Measurements from ENCODE around the gene SLC9A8. TPM values are rescaled to one million over a fixed set of nuclear protein-coding genes. Genes with fewer than 3 reads are reported as not detected.
A peak's percentile ranks its signal among the peaks of the same experiment; 100 is the strongest.

The SLC9A8 gene, protein sequence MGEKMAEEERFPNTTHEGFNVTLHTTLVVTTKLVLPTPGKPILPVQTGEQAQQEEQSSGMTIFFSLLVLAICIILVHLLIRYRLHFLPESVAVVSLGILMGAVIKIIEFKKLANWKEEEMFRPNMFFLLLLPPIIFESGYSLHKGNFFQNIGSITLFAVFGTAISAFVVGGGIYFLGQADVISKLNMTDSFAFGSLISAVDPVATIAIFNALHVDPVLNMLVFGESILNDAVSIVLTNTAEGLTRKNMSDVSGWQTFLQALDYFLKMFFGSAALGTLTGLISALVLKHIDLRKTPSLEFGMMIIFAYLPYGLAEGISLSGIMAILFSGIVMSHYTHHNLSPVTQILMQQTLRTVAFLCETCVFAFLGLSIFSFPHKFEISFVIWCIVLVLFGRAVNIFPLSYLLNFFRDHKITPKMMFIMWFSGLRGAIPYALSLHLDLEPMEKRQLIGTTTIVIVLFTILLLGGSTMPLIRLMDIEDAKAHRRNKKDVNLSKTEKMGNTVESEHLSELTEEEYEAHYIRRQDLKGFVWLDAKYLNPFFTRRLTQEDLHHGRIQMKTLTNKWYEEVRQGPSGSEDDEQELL
- total RNA-seq (2021) (12.7 and 21.4 TPM in 2 replicates), Bru-seq, nascent RNA (percentile 83 among the genes with signal in this experiment), BruChase-seq, experiment 1, labeled RNA remaining after a 2-hour chase (percentile 78 among the genes with signal in this experiment), BruChase-seq, experiment 2, labeled RNA remaining after a 6-hour chase (percentile 72 among the genes with signal in this experiment)
- long read RNA-seq, full-length matches to known transcripts, result 1 of 16 reads
- long read RNA-seq, partial matches to known transcripts, result 4 of 16 reads
- long read RNA-seq, other reads (novel, unspliced or antisense), result 11 of 16 reads

DNA sequence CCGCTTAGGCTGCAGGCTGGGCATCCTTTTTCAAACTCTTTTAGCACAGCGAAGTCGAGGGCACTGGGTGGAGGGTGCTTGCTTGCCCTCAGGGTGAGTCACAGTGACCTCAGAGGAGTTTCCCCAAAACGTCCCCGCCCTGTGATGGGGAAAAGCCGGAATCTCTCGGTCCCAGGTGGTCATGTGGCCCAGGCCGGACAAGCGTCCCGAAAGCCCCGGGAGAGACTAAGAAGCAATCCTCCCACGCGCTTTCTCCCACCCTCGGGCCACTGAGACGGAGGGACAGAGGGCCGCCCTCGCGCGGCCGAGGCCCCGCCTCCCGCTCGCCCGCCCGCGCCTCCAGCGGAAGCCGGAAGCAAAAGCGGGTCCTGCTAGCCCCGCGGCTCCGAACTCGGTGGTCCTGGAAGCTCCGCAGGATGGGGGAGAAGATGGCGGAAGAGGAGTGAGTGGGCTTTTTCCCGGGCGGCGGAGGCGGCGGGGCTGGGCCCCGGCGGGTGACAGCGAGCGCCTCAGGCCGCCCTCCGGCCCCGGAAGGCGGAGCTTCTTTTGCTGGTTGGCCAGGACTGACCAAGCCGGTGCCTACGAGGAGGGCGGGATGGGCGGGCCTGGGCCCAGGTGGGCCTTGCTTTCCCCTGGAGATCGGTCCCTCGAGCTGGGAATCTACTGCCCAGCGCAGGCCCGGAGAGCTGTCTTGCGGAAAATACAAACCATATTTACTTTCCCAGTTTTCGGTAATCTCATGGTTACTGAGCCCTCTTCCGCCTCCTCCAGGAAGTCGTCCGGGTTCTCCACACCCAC lies at the start of gene SLC9A8:
SLC9A8 (plus strand) TSS at position 322 of the 798 bp plus-strand sequence; CDS start at position 417, 95 bp downstream.
- ChIA-PET POLR2A (ENCODE audit: unreplicated experiment) (interaction anchor here (0.6 to 0.7 kb wide), 4 partner anchors 37 to 663 kb away, joined by 3 to 15 read pairs (median 4); no protein-coding TSS in a partner anchor), CTCF (interaction anchor here (0.5 to 1.5 kb wide), 6 partner anchors 9 to 466 kb away, joined by 3 to 7 read pairs (median 4); no protein-coding TSS in a partner anchor)
- H3K9me2 ChIP-seq (ENCODE audit: insufficient read depth), result no peaks in the 10 kb centered on the region
- BruUV-seq (replicated peaks), result no TSS peak
- peaks cover 70% of the 10 kb centered on the region for H3K4me1 ChIP-seq (replicated peaks; ENCODE audit: insufficient read depth)
- H3K79me2 ChIP-seq (ENCODE audit: low read depth), result peaks cover 41% of the 10 kb centered on the region
- peak; percentile 94 to 97 for DNase-seq
- no peak within 1 kb of the TSS for H2AFZ ChIP-seq
- intact Hi-C loops (cut with micrococcal nuclease; ENCODE audit: unreplicated experiment), result loop anchor here (1.0 to 2.0 kb wide), 5 partner anchors 37 to 200 kb away; no protein-coding TSS in a partner anchor
- no peaks in the 10 kb centered on the region for H3K9me3 ChIP-seq (ENCODE audit: insufficient read depth, low read depth)
- peak within 1 kb of the TSS; percentile 97 for H3K4me2 ChIP-seq
- peak within 1 kb of the TSS; percentile 87 for H3K4me3 ChIP-seq
- H4K20me1 ChIP-seq (ENCODE audit: insufficient read depth), result no peaks in the 10 kb centered on the region
- H3K36me3 ChIP-seq (ENCODE audit: low read depth), result peaks cover 18% of the 10 kb centered on the region
- no peaks in the 10 kb centered on the region for H3K27me3 ChIP-seq (ENCODE audit: insufficient read depth, low read depth)
- H3K27ac ChIP-seq, result peak within 1 kb of the TSS; percentile 98
- TF ChIP-seq, protein P1, sequence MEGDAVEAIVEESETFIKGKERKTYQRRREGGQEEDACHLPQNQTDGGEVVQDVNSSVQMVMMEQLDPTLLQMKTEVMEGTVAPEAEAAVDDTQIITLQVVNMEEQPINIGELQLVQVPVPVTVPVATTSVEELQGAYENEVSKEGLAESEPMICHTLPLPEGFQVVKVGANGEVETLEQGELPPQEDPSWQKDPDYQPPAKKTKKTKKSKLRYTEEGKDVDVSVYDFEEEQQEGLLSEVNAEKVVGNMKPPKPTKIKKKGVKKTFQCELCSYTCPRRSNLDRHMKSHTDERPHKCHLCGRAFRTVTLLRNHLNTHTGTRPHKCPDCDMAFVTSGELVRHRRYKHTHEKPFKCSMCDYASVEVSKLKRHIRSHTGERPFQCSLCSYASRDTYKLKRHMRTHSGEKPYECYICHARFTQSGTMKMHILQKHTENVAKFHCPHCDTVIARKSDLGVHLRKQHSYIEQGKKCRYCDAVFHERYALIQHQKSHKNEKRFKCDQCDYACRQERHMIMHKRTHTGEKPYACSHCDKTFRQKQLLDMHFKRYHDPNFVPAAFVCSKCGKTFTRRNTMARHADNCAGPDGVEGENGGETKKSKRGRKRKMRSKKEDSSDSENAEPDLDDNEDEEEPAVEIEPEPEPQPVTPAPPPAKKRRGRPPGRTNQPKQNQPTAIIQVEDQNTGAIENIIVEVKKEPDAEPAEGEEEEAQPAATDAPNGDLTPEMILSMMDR (conservative IDR thresholded peaks at IDR 0.05), result no peak
- TF ChIP-seq EZH2 (IDR thresholded peaks at IDR 0.05; ENCODE audit: low read depth), result no peak
- peaks cover 54% of the 10 kb centered on the region for H3F3A ChIP-seq (ENCODE audit: insufficient read depth, low read depth)

DNA sequence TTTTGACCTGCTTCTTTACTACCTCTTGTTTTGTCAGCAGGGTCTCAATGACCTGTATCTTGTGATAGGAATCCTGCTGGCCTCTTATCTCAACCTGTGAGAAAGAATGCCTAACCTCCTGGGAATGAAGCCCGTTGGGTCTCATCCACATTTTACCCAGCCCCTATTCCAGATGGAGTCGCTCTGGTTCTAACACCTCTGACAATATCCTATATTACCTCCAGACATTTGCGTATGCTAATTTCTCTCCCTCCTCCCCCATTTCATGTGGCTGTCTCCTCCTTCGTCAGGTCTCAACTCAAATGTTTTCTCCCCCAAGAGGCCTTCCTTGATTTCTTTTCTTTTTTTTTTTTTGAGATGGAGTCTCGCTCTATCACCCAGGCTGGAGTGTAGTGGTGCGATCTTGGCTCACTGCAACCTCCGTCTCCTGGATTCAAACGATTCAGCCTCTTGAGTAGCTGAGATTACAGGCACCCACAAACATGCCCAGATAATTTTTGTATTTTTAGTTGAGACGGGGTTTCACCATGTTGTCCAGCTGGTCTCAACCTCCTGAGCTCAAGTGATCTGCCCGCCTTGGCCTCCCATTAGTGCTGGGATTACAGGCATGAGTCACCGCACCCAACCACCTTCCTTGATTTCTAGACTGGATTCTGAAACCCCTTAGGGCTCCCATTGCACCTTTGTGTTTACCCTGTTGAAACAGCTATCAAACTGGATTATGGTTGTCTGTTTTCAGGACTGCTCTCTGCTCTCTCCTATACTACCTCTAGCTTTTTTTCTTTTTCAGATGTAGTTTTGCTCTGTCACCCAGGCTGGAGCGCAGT lies 49.5 kb upstream of the SLC9A8 start:
- CTCF ChIA-PET, result interaction anchor here (0.7 kb wide), 1 partner anchor 75 kb away, joined by 3 read pairs; no protein-coding TSS in a partner anchor
- TF ChIP-seq, protein P1 (conservative IDR thresholded peaks at IDR 0.05), result no peak
- TF ChIP-seq EZH2 (IDR thresholded peaks at IDR 0.05; ENCODE audit: low read depth), result no peak

More for the DNA sequence above, 49.5 kb upstream of the SLC9A8 start:
- peak overlapping the region; percentile 39 for H3K4me2 ChIP-seq
- peaks cover 52% of the 10 kb centered on the region for H3F3A ChIP-seq (ENCODE audit: insufficient read depth, low read depth)
- peak overlapping the region; percentile 32; the same call in 1 of the 2 replicates for H2AFZ ChIP-seq
- H3K27ac ChIP-seq, result peak overlapping the region; percentile 96
- H3K9me2 ChIP-seq (ENCODE audit: insufficient read depth), result no peaks in the 10 kb centered on the region
- H3K36me3 ChIP-seq (ENCODE audit: low read depth), result no peaks in the 10 kb centered on the region
- intact Hi-C loops (cut with micrococcal nuclease; ENCODE audit: unreplicated experiment), result loop anchor here (10.0 kb wide), 1 partner anchor 322 kb away; no protein-coding TSS in a partner anchor
- H3K4me3 ChIP-seq, result no peak overlapping the region
- no peaks in the 10 kb centered on the region for H4K20me1 ChIP-seq (ENCODE audit: insufficient read depth)
- peaks cover 74% of the 10 kb centered on the region for H3K4me1 ChIP-seq (replicated peaks; ENCODE audit: insufficient read depth)
- H3K9me3 ChIP-seq (ENCODE audit: insufficient read depth, low read depth), result no peaks in the 10 kb centered on the region
- no TSS peak for BruUV-seq (replicated peaks)
- POLR2A ChIA-PET (ENCODE audit: unreplicated experiment), result interaction anchor here (0.5 to 0.7 kb wide), 5 partner anchors 10 to 303 kb away, joined by 3 to 5 read pairs (median 4); no protein-coding TSS in a partner anchor
- peak; percentile 53 to 95 for DNase-seq
- no peaks in the 10 kb centered on the region for H3K27me3 ChIP-seq (ENCODE audit: insufficient read depth, low read depth)
- H3K79me2 ChIP-seq (ENCODE audit: low read depth), result peaks cover 13% of the 10 kb centered on the region; the same call in 1 of the 2 replicates
